B cell (primary cell): ENCODE measurements around the gene ATN1. TPM values are rescaled to one million over a fixed set of nuclear protein-coding genes. Genes with fewer than 3 reads are reported as not detected.

Experiments used
- ATAC-seq: fragments of 200-7000 bp; cut with Tn5 transposase; one replicate; pipeline ENCODE4 v1.10.0; 2021; ENCODE audit warnings: low read depth, mild to moderate bottlenecking, moderate number of reproducible peaks, moderate library complexity
- CTCF ChIA-PET: fragments of 350-600 bp; sonication (Branson Sonifier 250); formaldehyde crosslinking; loops from one replicate; lab custom pipeline; 2021; ENCODE audit warnings: antibody characterized with exemption, inconsistent platforms; lab: Charles Lee
- POLR2A ChIA-PET: fragments of 350-600 bp; sonication (Branson Sonifier 250); formaldehyde crosslinking; loops from one replicate; lab custom pipeline; 2021; ENCODE audit warnings: antibody characterized with exemption; lab: Charles Lee
- DNase-seq: peaks from one replicate; pipeline ENCODE4 v3.0.0; 2013
- H2AFZ ChIP-seq: 2 replicates; pipeline ENCODE4 v1.6.1; 2012; ENCODE audit warnings: mild to moderate bottlenecking, low read depth, low read length; ENCODE audit not compliant: insufficient read depth, poor library complexity, severe bottlenecking
- H3K27ac ChIP-seq, 2 donors: 1 replicate in 1 of 2; 2 replicates in 1 of 2; pipeline ENCODE4 v1.5.1; 2012 to 2013; ENCODE audit warnings: low read length in 2 of 2, mild to moderate bottlenecking in 2 of 2, moderate library complexity in 1 of 2
- H3K27me3 ChIP-seq, 4 experiments: fragments of 200-600 bp in 1 of 4; sonication (generic) in 1 of 4; replicated peaks in 1 of 4; 1 replicate in 2 of 4; 2 replicates in 2 of 4; pipeline versions ENCODE4 v1.6.1 to v1.7.0; 2013 to 2016; ENCODE audit warnings: low read length in 3 of 4, mild to moderate bottlenecking in 2 of 4, mixed read lengths in 1 of 4, moderate library complexity in 1 of 4; ENCODE audit not compliant: insufficient read depth in 4 of 4, control insufficient read depth in 3 of 4; ENCODE audit errors: control extremely low read depth in 1 of 4
- H3K36me3 ChIP-seq, 2 experiments: replicated peaks in 1 of 2; 1 replicate in 1 of 2; 2 replicates in 1 of 2; pipeline versions ENCODE4 v1.6.1 to v1.7.1; 2013; ENCODE audit warnings: low read length in 1 of 2; ENCODE audit not compliant: insufficient read depth in 2 of 2, control insufficient read depth in 1 of 2; ENCODE audit errors: control extremely low read depth in 1 of 2, extremely low read depth in 1 of 2
- H3K4me1 ChIP-seq, 2 donors: fragments of 200-600 bp in 1 of 2; sonication (generic) in 1 of 2; 1 replicate in 1 of 2; 2 replicates in 1 of 2; pipeline versions ENCODE4 v1.5.1 to v1.6.1; 2013 to 2017; ENCODE audit warnings: low read length in 2 of 2; ENCODE audit not compliant: control insufficient read depth in 2 of 2, insufficient read depth in 2 of 2
- H3K4me2 ChIP-seq: replicated peaks from 2 replicates; pipeline ENCODE3; 2012; ENCODE audit warnings: mild to moderate bottlenecking, low read depth, low read length; ENCODE audit not compliant: poor library complexity, severe bottlenecking
- H3K4me3 ChIP-seq, 5 experiments: fragments of 200-600 bp in 1 of 5; sonication (generic) in 1 of 5; 1 replicate in 3 of 5; 2 replicates in 2 of 5; pipeline versions ENCODE4 v1.5.1 to v1.7.0; 2011 to 2016; ENCODE audit warnings: low read length in 4 of 5, mild to moderate bottlenecking in 4 of 5, low read depth in 2 of 5, control low read depth in 1 of 5, moderate library complexity in 1 of 5; ENCODE audit not compliant: insufficient read depth in 1 of 5; ENCODE audit errors: control extremely low read depth in 1 of 5, extremely low read depth in 1 of 5
- H3K79me2 ChIP-seq: fragments of 200-600 bp; sonication (generic); one replicate; pipeline ENCODE4 v1.6.0; 2016; ENCODE audit warnings: low read length; ENCODE audit not compliant: control insufficient read depth, insufficient read depth
- H3K9ac ChIP-seq: fragments of 200-600 bp; sonication (generic); 2 replicates; pipeline ENCODE4 v1.6.1; 2017; ENCODE audit warnings: mild to moderate bottlenecking, low read length, moderate library complexity
- H3K9me3 ChIP-seq, 3 donors: one replicate each; pipeline versions ENCODE4 v1.6.1 to v1.7.1; 2013; ENCODE audit warnings: low read length in 2 of 3; ENCODE audit not compliant: control insufficient read depth in 2 of 3, insufficient read depth in 1 of 3; ENCODE audit errors: control extremely low read depth in 1 of 3
- H4K20me1 ChIP-seq: 2 replicates; pipeline ENCODE4 v1.6.0; 2012; ENCODE audit warnings: mild to moderate bottlenecking, low read length; ENCODE audit not compliant: insufficient read depth, control insufficient read depth, poor library complexity, severe bottlenecking
- H3K27ac Mint-ChIP-seq: one replicate; pipeline ENCODE4 v1.8.0; 2021; ENCODE audit warnings: mixed read lengths
- H3K27me3 Mint-ChIP-seq: one replicate; pipeline ENCODE4 v1.8.0; 2021; ENCODE audit warnings: mixed read lengths
- H3K4me1 Mint-ChIP-seq: one replicate; pipeline ENCODE4 v1.8.0; 2021; ENCODE audit warnings: mixed read lengths
- H3K4me3 Mint-ChIP-seq: one replicate; pipeline ENCODE4 v1.8.0; 2021; ENCODE audit warnings: mixed read lengths
- H3K9me3 Mint-ChIP-seq: one replicate; pipeline ENCODE4 v1.8.0; 2022; ENCODE audit warnings: mixed read lengths; ENCODE audit not compliant: insufficient read depth
- EZH2 ChIP-seq: IDR thresholded peaks from 2 replicates; pipeline ENCODE4 v1.6.1; 2012; ENCODE audit warnings: borderline replicate concordance, low read depth, mild to moderate bottlenecking, moderate library complexity, low read length; ENCODE audit not compliant: insufficient read depth, poor library complexity, severe bottlenecking
- WGBS: methylation state at CpG from one replicate; pipeline ENCODE4 v1.1.5; 2013; ENCODE audit warnings: missing lambda C conversion rate; ENCODE audit not compliant: insufficient coverage; 5-methylcytosine and 5-hydroxymethylcytosine counted together
- intact Hi-C: fragments of 100-400 bp; cut with micrococcal nuclease; formaldehyde crosslinking; loops from one replicate; pipeline ENCODE4 v1.10.0; 2022
- polyA plus RNA-seq: library from polyadenylated mRNA; depleted of rRNA; stranded (reverse); fragments of >200 nt; gene quantifications from 2 replicates; pipeline ENCODE4 v1.2.3, GENCODE V29; 2012
- total RNA-seq, 2 donors: library from RNA; stranded (reverse); fragments of 120-200 nt in 1 of 2; gene quantifications; 1 replicate in 1 of 2; 2 replicates in 1 of 2; pipeline versions ENCODE4 v1.2.3 to v1.2.4, GENCODE V29; 2013 to 2022
- TF ChIP-seq, protein P1 (sequence below): fragments of 200-600 bp; IDR thresholded peaks from one replicate; pipeline ENCODE4 v1.8.0; 2022; ENCODE audit warnings: antibody characterized with exemption, mild to moderate bottlenecking

ATN1 gene
- total and polyA plus RNA-seq, 2 donors (not counting 1 experiment from before 2014, with no cell fraction given): 21.0 to 50.8 TPM

DNA sequence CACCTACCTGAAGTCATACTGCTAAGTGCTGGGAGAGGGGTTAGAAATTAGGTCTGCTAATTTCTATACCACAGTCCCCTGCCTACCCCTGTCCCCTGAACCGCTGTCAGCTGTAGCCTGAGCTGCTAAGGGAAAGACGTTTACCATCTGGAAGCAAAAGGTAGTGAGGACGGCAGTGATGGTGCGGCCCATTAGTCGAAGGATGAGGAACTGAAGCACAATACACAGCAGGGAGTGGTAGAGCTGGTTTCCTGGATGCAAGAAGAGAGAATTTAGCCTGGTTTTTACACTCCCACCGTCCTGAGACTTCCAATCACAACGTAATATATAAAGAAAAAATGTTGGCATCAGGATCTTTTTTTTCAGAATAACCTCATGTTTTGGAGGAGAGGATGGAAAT, 54.8 kb downstream of the ATN1 start:
- Histone ChIP-seq H3K4me3 (no peak overlapping the region), H3K4me1 (no peaks in the 10 kb centered on the region), H3K4me2 (no peak overlapping the region), H3K36me3 (peaks cover 0 to 55% of the 10 kb centered on the region in 2 experiments), H4K20me1 (no peaks in the 10 kb centered on the region), H3K27me3 (no peaks in the 10 kb centered on the region), H3K9ac (no peak overlapping the region), H3K9me3 (no peaks in the 10 kb centered on the region), H3K27ac (no peak overlapping the region), H3K79me2 (peaks cover 5% of the 10 kb centered on the region), H2AFZ (no peak overlapping the region)
- no peak overlapping the region for H3K4me3 Mint-ChIP-seq
- intact Hi-C loops: no loop called here
- DNase-seq (no peak), ATAC-seq (no peak)
- no peaks in the 10 kb centered on the region for H3K27me3 Mint-ChIP-seq
- 95% methylated on average over 4 of the region's 7 CpGs for WGBS
- no peaks in the 10 kb centered on the region for H3K9me3 Mint-ChIP-seq
- no peak for TF ChIP-seq EZH2
- TF ChIP-seq, protein P1, sequence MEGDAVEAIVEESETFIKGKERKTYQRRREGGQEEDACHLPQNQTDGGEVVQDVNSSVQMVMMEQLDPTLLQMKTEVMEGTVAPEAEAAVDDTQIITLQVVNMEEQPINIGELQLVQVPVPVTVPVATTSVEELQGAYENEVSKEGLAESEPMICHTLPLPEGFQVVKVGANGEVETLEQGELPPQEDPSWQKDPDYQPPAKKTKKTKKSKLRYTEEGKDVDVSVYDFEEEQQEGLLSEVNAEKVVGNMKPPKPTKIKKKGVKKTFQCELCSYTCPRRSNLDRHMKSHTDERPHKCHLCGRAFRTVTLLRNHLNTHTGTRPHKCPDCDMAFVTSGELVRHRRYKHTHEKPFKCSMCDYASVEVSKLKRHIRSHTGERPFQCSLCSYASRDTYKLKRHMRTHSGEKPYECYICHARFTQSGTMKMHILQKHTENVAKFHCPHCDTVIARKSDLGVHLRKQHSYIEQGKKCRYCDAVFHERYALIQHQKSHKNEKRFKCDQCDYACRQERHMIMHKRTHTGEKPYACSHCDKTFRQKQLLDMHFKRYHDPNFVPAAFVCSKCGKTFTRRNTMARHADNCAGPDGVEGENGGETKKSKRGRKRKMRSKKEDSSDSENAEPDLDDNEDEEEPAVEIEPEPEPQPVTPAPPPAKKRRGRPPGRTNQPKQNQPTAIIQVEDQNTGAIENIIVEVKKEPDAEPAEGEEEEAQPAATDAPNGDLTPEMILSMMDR: no peak
- no peak overlapping the region for H3K27ac Mint-ChIP-seq
- no peaks in the 10 kb centered on the region for H3K4me1 Mint-ChIP-seq
- ChIA-PET POLR2A (no interaction called here), CTCF (interaction anchor here (1.0 kb wide), 1 partner anchor 17 kb away, joined by 3 read pairs; no protein-coding TSS in a partner anchor)

DNA sequence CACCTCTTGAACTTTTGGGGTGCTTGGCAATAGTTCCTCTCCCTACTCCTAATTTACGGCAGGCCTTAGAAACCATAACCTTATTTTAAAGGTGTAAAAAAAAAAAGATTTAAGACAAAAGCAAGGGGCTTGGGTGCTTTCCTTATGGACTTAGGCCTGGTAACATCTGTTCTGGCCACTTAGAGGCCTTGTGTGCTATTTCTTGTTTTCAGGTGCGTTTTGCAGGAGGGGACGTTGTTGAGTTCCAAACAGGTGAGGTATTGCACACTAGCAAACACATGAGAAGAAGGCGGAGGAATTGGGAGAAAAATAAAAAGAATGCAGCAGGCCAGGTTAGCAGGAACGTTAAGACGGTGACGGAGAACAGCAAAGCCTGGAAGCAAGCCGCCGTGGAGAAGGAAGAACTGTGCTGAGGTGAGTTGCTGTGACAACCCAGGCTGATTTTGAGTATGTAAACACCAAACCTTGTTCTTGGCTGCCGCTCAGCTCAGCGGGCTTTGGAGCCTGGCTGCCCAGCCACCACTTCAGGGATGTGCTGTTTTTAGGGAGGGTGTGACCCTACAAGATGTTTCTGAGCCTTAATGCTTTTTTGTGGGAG, 60.3 kb downstream of the ATN1 start:
- peaks cover 4 to 25% of the 10 kb centered on the region in 2 experiments for H3K36me3 ChIP-seq

More for the DNA sequence above, 60.3 kb downstream of the ATN1 start:
- POLR2A ChIA-PET: no interaction called here
- ATAC-seq (no peak), DNase-seq (no peak)
- no peak overlapping the region for H3K4me3 Mint-ChIP-seq
- no peaks in the 10 kb centered on the region for H3K9me3 ChIP-seq
- H3K27ac Mint-ChIP-seq: no peak overlapping the region
- CTCF ChIA-PET: no interaction called here
- no peaks in the 10 kb centered on the region for H4K20me1 ChIP-seq
- H3K9me3 Mint-ChIP-seq: no peaks in the 10 kb centered on the region
- H3K27me3 Mint-ChIP-seq: no peaks in the 10 kb centered on the region
- no peak overlapping the region for H3K4me2 ChIP-seq
- intact Hi-C loops: no loop called here
- no peak overlapping the region for H2AFZ ChIP-seq
- no peak for TF ChIP-seq EZH2
- TF ChIP-seq, protein P1: no peak
- no peaks in the 10 kb centered on the region for H3K4me1 ChIP-seq
- WGBS: 97% methylated on average over 10 of the region's 11 CpGs
- no peak overlapping the region for H3K27ac ChIP-seq
- H3K27me3 ChIP-seq: no peaks in the 10 kb centered on the region
- peaks cover 10% of the 10 kb centered on the region for H3K79me2 ChIP-seq
- H3K4me3 ChIP-seq: no peak overlapping the region
- no peak overlapping the region for H3K9ac ChIP-seq
- no peaks in the 10 kb centered on the region for H3K4me1 Mint-ChIP-seq
